Peyer's patch (tissue), 4 donors: ENCODE data around the gene PRICKLE1.

Experiments used
- POLR2A ChIP-seq, 2 donors: fragments of 450-650 bp; IDR thresholded peaks; one replicate each; pipeline ENCODE4 v1.5.1; 2017; ENCODE audit warnings: antibody characterized with exemption in 2 of 2, mild to moderate bottlenecking in 2 of 2, moderate library complexity in 2 of 2
- TF ChIP-seq, protein P1 (sequence below), 6 experiments: fragments of 450-650 bp in 4 of 6; fragments of 200-600 bp in 2 of 6; sonication (generic) in 1 of 6; IDR thresholded peaks; one replicate each; pipeline ENCODE4 v1.5.1; 2017 to 2019; ENCODE audit warnings: antibody characterized with exemption in 6 of 6, mild to moderate bottlenecking in 3 of 6, moderate library complexity in 1 of 6

DNA sequence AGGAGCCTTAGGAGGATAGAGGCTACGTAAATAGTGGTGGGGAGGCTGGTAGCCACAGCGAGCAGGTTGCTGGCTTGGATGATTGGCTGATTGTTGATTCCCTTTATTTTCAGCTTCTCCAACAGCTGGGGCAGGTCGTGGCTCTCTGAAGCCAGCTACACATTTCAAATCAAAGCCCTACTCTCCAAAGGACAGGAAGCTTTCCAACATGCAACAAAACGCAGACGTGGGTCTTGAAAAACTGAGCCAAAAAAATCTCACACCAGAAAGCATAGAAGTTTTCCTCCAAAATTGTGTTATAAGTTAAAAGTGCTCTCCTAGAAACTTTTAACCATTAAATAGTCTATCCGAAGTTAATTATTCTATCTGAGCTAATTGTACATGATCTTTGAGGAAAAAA is 37.6 kb upstream of the PRICKLE1 start:
- no peak for TF ChIP-seq POLR2A (IDR thresholded peaks at IDR 0.05)
- TF ChIP-seq, protein P1, sequence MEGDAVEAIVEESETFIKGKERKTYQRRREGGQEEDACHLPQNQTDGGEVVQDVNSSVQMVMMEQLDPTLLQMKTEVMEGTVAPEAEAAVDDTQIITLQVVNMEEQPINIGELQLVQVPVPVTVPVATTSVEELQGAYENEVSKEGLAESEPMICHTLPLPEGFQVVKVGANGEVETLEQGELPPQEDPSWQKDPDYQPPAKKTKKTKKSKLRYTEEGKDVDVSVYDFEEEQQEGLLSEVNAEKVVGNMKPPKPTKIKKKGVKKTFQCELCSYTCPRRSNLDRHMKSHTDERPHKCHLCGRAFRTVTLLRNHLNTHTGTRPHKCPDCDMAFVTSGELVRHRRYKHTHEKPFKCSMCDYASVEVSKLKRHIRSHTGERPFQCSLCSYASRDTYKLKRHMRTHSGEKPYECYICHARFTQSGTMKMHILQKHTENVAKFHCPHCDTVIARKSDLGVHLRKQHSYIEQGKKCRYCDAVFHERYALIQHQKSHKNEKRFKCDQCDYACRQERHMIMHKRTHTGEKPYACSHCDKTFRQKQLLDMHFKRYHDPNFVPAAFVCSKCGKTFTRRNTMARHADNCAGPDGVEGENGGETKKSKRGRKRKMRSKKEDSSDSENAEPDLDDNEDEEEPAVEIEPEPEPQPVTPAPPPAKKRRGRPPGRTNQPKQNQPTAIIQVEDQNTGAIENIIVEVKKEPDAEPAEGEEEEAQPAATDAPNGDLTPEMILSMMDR (IDR thresholded peaks at IDR 0.05) = no peak
